K562 (cell line): ENCODE data around the gene SRRT. TPM values are rescaled to one million over a fixed set of nuclear protein-coding genes. Genes with fewer than 3 reads are reported as not detected.

Experiments used
- BACH1 ChIP-seq: fragments of 200-800 bp; sonication (Bioruptor generic); IDR thresholded peaks from 2 replicates; pipeline ENCODE4 v1.6.1; 2016; ENCODE audit warnings: missing genetic modification characterization, missing compliant biosample characterization
- C11orf30 ChIP-seq: fragments of 450-650 bp; IDR thresholded peaks from 2 replicates; pipeline ENCODE4 v1.6.1; 2016; ENCODE audit warnings: low read depth, mild to moderate bottlenecking
- CBX1 ChIP-seq: sonication (generic); IDR thresholded peaks from 2 replicates; pipeline ENCODE4 v1.6.1; 2016; ENCODE audit warnings: antibody characterized with exemption, low read depth, mild to moderate bottlenecking
- CBX8 ChIP-seq: fragments of 200-600 bp; sonication (generic); IDR thresholded peaks from 2 replicates; pipeline ENCODE4 v1.6.1; 2012; ENCODE audit warnings: borderline replicate concordance, mixed run types, low read depth, mild to moderate bottlenecking, moderate library complexity, mixed read lengths, low read length, control low read depth, inconsistent platforms; ENCODE audit not compliant: poor library complexity, severe bottlenecking; ENCODE audit errors: extremely low read depth
- CREB1 ChIP-seq, 2 experiments: sonication (generic) in 1 of 2; formaldehyde crosslinking in 1 of 2; IDR thresholded peaks; 2 replicates each; pipeline versions ENCODE4 v1.6.1 to v1.8.0; 2012 to 2022; ENCODE audit warnings: inconsistent platforms in 1 of 2, mild to moderate bottlenecking in 1 of 2, missing genetic modification reagents in 1 of 2, moderate library complexity in 1 of 2
- E2F5 ChIP-seq: sonication (generic); formaldehyde crosslinking; IDR thresholded peaks from 2 replicates; pipeline ENCODE4 v1.8.0; 2022; ENCODE audit warnings: mild to moderate bottlenecking, missing genetic modification reagents
- EP300 ChIP-seq: IDR thresholded peaks from 2 replicates; pipeline ENCODE4 v1.6.1; 2012; ENCODE audit warnings: low read length, improper control_type of control experiment
- KDM2B ChIP-seq: fragments of 250-450 bp; sonication (Bioruptor Pico); IDR thresholded peaks from 2 replicates; pipeline ENCODE4 v1.8.0; 2021; ENCODE audit warnings: mild to moderate bottlenecking, moderate library complexity
- L3MBTL2 ChIP-seq: fragments of 450-650 bp; IDR thresholded peaks from 2 replicates; pipeline ENCODE4 v1.6.1; 2016; ENCODE audit warnings: mild to moderate bottlenecking, moderate library complexity
- MECOM ChIP-seq: fragments of 250-450 bp; sonication (Bioruptor Pico); IDR thresholded peaks from 2 replicates; pipeline ENCODE4 v1.8.0; 2022; ENCODE audit warnings: inconsistent platforms
- MTF1 ChIP-seq: fragments of 250-450 bp; sonication (Bioruptor Pico); IDR thresholded peaks from 2 replicates; pipeline ENCODE4 v1.9.0; 2021; ENCODE audit warnings: moderate library complexity, mild to moderate bottlenecking, inconsistent platforms, borderline replicate concordance
- NFIX ChIP-seq: fragments of 250-450 bp; sonication (Bioruptor Pico); IDR thresholded peaks from 2 replicates; pipeline ENCODE4 v1.4.0; 2020; ENCODE audit warnings: low read depth, mild to moderate bottlenecking, moderate library complexity
- NR4A1 ChIP-seq, 2 experiments: fragments of 250-450 bp in 1 of 2; fragments of 450-650 bp in 1 of 2; sonication (Bioruptor Pico) in 1 of 2; IDR thresholded peaks; 2 replicates each; pipeline versions ENCODE4 v1.4.0 to v1.6.1; 2016 to 2020; ENCODE audit warnings: mild to moderate bottlenecking in 2 of 2, missing compliant biosample characterization in 1 of 2, missing genetic modification characterization in 1 of 2, moderate library complexity in 1 of 2
- RAD51 ChIP-seq: fragments of 450-650 bp; IDR thresholded peaks from 2 replicates; pipeline ENCODE4 v1.7.1; 2016; ENCODE audit warnings: low read depth, mild to moderate bottlenecking, borderline replicate concordance
- SP1 ChIP-seq: sonication (generic); formaldehyde crosslinking; IDR thresholded peaks from 2 replicates; pipeline ENCODE4 v1.8.1; 2022; ENCODE audit warnings: mild to moderate bottlenecking, missing genetic modification reagents
- TAF9B ChIP-seq: fragments of 450-650 bp; IDR thresholded peaks from 2 replicates; pipeline ENCODE4 v1.6.1; 2018; ENCODE audit warnings: mild to moderate bottlenecking; ENCODE audit not compliant: partially characterized antibody
- TARDBP ChIP-seq: fragments of 450-650 bp; IDR thresholded peaks from 2 replicates; pipeline ENCODE4 v1.6.1; 2016
- TCF3 ChIP-seq: sonication (generic); formaldehyde crosslinking; IDR thresholded peaks from 2 replicates; pipeline ENCODE4 v1.4.0; 2020; ENCODE audit warnings: mild to moderate bottlenecking, missing genetic modification reagents
- ZNF398 ChIP-seq: fragments of 250-450 bp; sonication (Bioruptor Pico); IDR thresholded peaks from 2 replicates; pipeline ENCODE4 v1.8.0; 2021; ENCODE audit warnings: moderate library complexity, mild to moderate bottlenecking, inconsistent platforms
- ZNF592 ChIP-seq: fragments of 450-650 bp; IDR thresholded peaks from 2 replicates; pipeline ENCODE4 v1.6.1; 2017; ENCODE audit warnings: antibody characterized with exemption, mild to moderate bottlenecking
- ZNF668 ChIP-seq: fragments of 250-450 bp; sonication (Bioruptor Pico); IDR thresholded peaks from 2 replicates; pipeline ENCODE4 v1.8.0; 2022; ENCODE audit warnings: mild to moderate bottlenecking, inconsistent platforms
- ZSCAN32 ChIP-seq: fragments of 450-650 bp; formaldehyde crosslinking; IDR thresholded peaks from 2 replicates; pipeline ENCODE4 v1.4.0; 2020; ENCODE audit warnings: mild to moderate bottlenecking, moderate library complexity
- polyA plus RNA-seq, 8 experiments: library from polyadenylated mRNA; depleted of rRNA in 4 of 8; stranded (reverse) in 5 of 8; unstranded in 3 of 8; fragments of >200 nt; fragmentation: Nextera tagmentation in 2 of 8; fragmentation: Illumina TruSeq in 1 of 8; extraction: Ambion mirVana in 2 of 8; extraction: Trizol in 1 of 8; gene quantifications; 2 replicates each; pipeline versions ENCODE4 v1.2.1 to v1.2.3, GENCODE V29; 2011 to 2014; ENCODE audit warnings: inconsistent platforms in 1 of 8, missing spikeins in 1 of 8
- total RNA-seq, 7 experiments: library from RNA; depleted of rRNA in 6 of 7; stranded (reverse); fragments of >200 nt in 6 of 7; fragmentation: Illumina TruSeq in 2 of 7; extraction: Trizol in 2 of 7; gene quantifications; 2 replicates each; pipeline versions ENCODE4 v1.2.1 to v1.2.3, GENCODE V29; 2011 to 2021; ENCODE audit warnings: low replicate concordance in 1 of 7

Gene SRRT
- total and polyA plus RNA-seq, 9 of the 15 experiments (the other 6 are each of a cell fraction or from before 2014, with no cell fraction given) = 10.3 to 263 (median 84.4) TPM

GRCh38 chr7:100895956-100896731 is 21.2 kb downstream of the SRRT start (continued):
- no peak for TF ChIP-seq ZNF592
- no peak for TF ChIP-seq C11orf30
- no peak for TF ChIP-seq MTF1 (CRISPR knock-in tag)
- TF ChIP-seq TCF3 (CRISPR knock-in tag) = no peak; the same call in 1 of the 2 replicates
- TF ChIP-seq MECOM (CRISPR knock-in tag) = no peak
- peak; percentile 47 for TF ChIP-seq SP1 (CRISPR knock-in tag)
- TF ChIP-seq NFIX (CRISPR knock-in tag) = no peak
- peak; percentile 53; the same call in 1 of the 2 replicates for TF ChIP-seq CREB1 (IDR thresholded peaks at IDR 0.05)
- TF ChIP-seq CREB1 (CRISPR knock-in tag; IDR thresholded peaks at IDR 0.05) = peak; percentile 45; the same call in 1 of the 2 replicates
- peak; percentile 67 for TF ChIP-seq TARDBP
- TF ChIP-seq CBX8 = no peak
- TF ChIP-seq KDM2B (CRISPR knock-in tag) = peak; percentile 80; the same call in 1 of the 2 replicates
- TF ChIP-seq TAF9B = no peak
- TF ChIP-seq ZNF668 (CRISPR knock-in tag) = no peak
- no peak for TF ChIP-seq EP300
- no peak for TF ChIP-seq NR4A1 (CRISPR knock-in tag; IDR thresholded peaks at IDR 0.05)
- no peak for TF ChIP-seq NR4A1 (tag; IDR thresholded peaks at IDR 0.05)
- no peak for TF ChIP-seq BACH1 (tag)
- TF ChIP-seq L3MBTL2 = peak; percentile 77
- peak; percentile 84 for TF ChIP-seq RAD51
- no peak for TF ChIP-seq ZSCAN32 (CRISPR knock-in tag)
- TF ChIP-seq CBX1 = no peak
- TF ChIP-seq ZNF398 (CRISPR knock-in tag) = no peak
- TF ChIP-seq E2F5 = no peak
